ENCODE data around the gene AATK.

Gene AATK

DNA sequence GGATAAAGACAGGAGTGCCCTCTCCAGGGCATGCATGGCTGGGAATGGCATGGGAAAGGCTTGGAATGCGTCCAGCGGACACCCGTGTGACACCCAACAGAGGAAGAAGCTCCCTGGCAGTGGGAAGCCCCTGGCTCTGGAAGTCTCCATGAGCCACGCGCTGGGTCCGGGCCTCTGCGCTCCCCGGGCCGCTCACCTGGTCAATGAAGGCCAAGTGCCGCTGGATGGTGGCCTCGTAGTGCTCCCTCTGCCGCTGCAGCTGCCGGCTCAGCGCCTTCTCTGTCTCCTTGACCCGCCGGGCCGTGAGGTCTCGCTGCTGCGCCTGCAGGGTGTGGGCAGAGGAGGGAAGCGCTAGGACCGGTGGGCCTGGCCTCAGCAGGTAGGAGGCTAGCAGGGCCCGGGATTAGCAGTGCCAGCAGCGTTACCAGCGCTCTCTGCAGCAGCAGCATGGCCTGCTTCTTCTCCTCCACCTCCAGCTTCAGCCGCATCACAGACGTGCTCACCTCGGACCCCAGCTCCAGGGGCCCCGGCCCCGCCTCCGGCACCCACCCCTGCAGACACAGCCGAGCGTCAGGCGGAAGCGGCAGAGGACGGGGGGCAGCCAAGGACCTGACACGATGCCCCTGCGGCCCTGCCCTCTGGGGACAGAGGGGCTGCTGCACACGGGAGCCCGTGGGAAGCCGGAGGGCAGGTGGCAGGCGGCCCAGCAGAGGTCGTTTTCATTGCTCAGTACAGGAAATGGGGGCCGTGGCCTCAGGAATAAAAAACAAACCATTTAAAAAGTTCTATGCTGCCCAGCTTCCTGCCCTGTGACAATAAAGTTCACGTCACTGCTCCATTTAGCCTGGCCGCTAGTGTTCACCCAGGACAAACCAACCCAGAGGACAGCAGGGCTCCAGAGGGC is 30.7 kb upstream of the AATK start:
- DNase-seq (ENCODE audit: low spot score): no peak

GRCh38 chr17:81195941-81196495 is 30.0 kb upstream of the AATK start:
- no peak for DNase-seq (ENCODE audit: low spot score)

DNA sequence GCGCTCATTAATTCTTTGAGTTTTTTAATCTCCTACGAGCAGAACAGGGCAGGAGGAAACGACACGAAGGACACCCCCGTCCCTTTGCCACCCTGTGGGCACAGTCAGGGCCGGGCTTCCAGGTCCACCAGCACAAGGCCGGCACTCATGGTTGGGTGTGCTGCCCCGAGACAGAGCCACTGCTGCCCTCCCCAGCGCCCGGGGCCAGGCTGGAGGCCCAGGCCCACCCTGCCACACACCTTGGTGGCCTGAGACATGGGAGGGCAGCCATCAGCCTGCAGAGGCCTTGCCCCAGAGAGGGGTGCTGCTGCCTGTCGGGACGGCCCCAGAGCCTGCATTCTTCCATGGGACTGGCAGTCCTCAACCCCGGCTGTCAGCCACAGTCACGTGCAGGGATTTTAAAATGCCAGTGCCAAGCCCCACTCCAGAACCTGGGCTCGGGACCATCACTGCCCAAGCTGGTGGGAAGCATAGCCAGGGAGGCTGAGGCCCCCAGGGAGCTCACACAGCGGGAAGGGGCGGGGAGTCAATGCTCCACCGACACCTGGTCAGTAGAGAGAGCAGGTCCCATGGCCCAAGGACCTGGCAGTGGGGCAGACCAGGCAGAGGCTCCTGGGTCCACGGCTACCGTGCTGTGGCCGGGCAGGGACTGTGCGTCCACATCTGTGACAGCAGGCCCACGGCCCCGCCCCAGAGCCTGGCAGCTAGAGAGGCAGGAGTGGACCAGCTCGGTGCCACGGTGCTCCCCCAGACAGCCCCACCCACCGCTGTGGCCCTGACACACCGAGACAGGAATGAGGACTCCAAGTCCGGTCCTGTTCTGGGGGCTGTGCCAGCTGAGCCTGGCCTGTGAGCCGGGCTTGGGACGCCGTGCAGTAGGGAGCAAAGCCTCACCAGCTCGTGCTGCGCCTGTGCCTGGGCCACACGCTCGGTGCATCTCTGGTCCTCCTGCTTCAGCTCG is 29.2 kb upstream of the AATK start:
- DNase-seq (ENCODE audit: low spot score): no peak

- DNase-seq (ENCODE audit: low spot score): no peak
These were observed 28.3 kb upstream of the AATK start for GRCh38 chr17:81194225-81194760.

- no peak for DNase-seq (ENCODE audit: low spot score)
These were observed 27.6 kb upstream of the AATK start for GRCh38 chr17:81193470-81194224.

- no peak for DNase-seq (ENCODE audit: low spot score)
These were observed 27.0 kb upstream of the AATK start for GRCh38 chr17:81193051-81193410.

DNA sequence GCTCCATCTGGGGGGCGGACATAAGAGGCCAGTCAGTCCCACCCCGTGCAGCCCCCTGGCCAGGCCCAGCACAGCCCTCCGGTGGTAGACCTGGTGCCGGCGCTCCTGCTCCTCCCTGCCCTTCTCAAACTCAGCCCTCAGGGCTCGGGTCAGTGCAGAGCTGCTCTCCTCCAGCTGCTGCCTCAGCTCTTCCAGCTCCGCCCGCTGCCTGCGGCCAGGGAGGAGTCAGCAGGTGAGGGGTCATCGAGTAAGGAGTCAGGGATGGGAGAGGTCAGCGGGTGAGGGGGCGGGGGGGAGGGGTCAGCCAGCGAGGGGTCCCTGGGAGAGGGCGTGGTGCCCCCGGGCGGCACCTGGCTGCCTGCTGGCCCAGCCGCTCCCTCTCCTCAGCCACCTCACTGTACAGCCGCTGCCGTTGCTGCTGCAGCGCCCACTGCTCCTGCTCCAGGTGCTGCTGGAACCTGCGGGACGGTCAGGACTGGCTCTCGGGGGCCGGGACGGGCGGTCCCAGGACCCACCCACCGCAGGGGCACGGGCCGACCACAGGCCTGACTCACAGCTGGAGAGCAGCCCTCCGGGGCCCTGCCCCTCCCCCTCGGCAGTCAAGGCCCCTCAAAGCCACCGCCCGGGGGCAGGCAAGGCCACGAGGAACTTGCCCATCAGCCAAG is 26.5 kb upstream of the AATK start:
- no peak for DNase-seq (ENCODE audit: low spot score)

- DNase-seq (ENCODE audit: low spot score): no peak
These were observed 25.6 kb upstream of the AATK start for GRCh38 chr17:81191646-81192045.

GRCh38 chr17:81191116-81191515 is 25.1 kb upstream of the AATK start:
- DNase-seq (ENCODE audit: low spot score): no peak

DNA sequence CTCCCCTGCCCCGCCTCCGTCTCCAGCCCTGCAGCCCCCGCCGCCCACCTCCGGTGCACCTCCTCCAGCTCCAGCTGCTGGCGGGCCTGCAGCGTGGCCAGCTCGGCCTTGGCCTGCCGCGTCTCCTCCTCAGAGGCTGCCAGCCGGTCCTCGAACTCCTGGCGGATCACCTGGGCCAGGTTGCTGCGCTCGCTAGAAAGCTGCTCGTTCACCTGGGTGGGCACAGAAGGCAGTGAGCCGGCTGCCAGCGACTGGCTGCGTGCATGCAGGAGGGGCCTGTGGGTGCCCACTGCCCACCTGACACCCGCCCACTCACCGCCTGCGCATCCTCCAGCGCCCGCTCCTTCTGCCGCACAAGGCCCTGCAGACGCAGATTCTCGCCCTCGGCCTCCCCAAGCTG is 24.6 kb upstream of the AATK start:
- no peak for DNase-seq (ENCODE audit: low spot score)

DNA sequence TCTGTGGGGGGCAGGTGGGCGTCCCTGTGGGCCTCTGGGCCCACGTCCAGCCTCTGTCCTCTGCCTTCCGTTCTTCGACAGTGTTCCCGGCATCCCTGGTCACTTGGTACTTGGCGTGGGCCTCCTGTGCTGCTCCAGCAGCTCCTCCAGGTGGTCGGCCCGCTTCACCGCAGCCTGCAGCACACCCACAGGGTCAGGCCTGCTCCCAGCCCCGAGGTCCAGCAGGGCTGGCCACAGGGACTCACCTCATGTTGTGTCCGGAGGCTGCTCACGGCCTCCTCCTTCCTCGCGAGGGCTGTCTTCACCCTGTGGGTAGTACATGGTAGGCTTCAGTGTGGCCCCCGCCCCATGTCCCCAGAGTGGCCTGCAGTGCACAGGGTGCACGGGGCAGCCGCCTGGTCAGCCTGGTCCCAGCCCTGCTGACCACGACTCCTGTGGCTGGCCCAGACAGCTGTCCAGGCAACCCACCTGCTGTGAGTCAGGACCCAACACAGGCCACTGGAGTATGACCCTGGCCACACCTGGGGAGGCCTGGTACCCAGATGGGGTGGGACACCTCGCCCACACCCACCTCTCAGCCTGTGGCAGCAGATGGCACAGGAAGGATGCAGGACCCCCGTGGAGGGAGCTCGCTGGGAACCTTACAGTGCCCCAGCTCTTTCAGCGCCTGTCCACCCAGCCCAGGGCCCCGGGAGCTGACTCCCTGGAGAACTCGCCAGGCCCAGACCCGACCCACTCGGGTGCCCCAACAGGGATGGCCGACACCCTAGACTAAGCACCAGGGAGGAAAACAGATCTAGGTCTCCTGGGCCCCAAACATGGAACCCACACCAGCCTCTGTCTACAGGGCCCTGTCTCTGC is 23.9 kb upstream of the AATK start:
- DNase-seq (ENCODE audit: low spot score): no peak

DNA sequence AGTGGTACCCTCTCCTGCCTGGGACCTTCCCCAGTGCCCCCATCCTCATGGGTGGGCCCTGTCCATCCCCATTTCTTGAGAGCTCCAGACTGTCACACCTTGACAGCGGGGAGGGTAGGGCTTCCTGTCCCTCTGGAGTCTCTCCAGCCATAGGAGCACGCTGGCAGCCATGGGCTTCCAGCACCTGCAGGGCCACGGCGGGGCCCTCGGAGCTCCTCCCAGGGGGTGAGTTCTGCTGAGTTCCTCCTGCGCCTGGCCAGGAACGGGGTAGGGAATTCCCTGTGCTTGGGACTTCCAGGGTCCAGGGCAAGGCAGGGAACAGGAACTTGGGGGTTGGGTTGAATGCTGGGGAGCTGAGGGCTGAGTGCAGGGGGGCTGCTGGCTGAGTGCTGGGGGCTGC is 23.0 kb upstream of the AATK start:
- DNase-seq (ENCODE audit: low spot score): no peak

- no peak for DNase-seq (ENCODE audit: low spot score)
These were observed 22.4 kb upstream of the AATK start for GRCh38 chr17:81188491-81188840.

DNA sequence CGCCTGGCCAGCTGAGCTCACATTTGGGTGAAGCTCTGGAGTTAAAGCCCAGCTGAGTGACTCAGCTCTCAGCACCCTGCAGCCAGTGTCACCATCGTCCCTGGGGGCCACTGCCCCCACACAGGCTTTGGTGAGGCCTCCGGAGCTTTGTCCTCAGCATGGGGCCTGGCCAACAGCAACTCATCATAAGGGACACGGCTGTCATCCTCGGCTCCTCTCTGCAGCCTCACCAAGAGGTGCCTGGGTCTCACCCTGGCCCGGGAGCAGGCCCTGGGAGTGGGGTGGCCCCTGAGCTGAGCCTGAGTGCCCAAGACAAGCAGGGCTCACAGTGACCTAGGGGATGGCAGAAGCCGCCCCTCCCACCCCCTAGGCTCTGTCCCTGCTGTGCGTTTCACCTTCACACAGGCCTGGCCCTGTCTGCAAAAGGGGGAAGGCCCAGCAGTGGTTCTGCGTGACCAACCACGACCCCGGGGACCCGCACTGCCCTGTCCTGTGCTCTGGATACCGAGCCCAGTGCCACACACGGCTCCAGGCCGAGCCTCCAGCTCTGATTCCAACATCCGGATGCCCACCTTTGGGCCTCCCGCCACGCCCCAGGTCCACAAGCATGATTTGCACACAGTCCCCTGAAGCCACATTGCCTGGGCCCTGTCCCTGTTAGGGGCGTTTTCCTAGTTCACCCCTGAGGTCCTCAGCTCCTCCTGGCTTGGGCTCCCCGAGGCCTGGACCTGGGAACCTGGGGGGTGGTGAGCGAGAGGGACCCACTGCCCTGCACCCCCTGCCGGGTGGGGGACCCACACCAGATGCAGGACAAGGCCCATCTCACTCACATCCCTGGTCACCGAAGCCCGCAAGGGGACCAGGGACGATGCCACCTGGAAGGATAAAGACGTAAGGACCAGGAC is 21.8 kb upstream of the AATK start:
- no peak for DNase-seq (ENCODE audit: low spot score)

DNA sequence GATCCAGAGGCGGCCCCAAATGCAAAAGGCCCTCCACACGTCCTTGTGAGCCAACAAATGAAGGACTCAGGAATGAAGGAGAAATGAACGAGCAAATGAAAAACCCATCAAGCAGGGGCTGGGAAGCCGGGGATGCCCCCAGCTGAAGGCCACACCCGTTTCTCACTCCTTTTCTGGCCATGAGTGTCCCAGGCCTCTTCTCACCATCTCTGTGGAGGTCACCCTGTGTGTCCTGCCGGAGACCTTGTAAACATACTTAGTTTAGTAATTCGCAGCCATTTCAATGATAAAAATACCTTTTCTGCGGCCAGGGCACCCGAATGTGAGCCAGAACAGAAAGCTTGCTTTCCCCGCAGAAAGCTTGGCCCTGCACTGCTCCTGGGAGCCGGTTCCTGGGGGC is 21.1 kb upstream of the AATK start:
- DNase-seq (ENCODE audit: low spot score): no peak

GRCh38 chr17:81186203-81186602 is 20.2 kb upstream of the AATK start:
- no peak for DNase-seq (ENCODE audit: low spot score)

DNA sequence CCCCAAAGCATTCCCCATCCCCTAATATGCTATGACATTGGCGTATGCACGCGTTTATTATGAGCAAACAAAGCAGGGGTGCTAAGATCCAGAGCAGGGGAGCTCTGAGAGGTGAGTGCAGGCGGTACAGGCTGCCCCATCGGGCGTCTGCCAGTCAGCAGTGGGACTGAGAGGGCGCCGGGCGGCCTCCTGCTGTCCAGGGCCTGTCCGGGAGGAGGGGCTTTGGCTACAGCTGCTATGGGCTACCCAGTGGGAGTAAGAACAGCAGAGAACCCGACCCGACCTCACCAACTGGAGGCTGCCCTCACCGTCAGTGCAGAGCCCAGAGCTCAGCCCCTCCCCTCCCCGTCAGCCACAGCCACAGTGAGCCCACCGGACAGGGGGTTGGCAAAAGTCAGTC is 18.5 kb upstream of the AATK start:
- no peak for DNase-seq (ENCODE audit: low spot score)

- DNase-seq (ENCODE audit: low spot score): no peak
These were observed 17.8 kb upstream of the AATK start for GRCh38 chr17:81183807-81184206.

- DNase-seq (ENCODE audit: low spot score): no peak
These were observed 17.3 kb upstream of the AATK start for GRCh38 chr17:81183316-81183715.
